Measurements from ENCODE around the gene SERPINC1. TPM values are rescaled to one million over a fixed set of nuclear protein-coding genes. Genes with fewer than 3 reads are reported as not detected.

The SERPINC1 gene
- total RNA-seq, 1 donor from 2014 or later: 0.30 TPM

GRCh38 chr1:173870252-173871075 is 46.7 kb downstream of the SERPINC1 start:
- peak overlapping the region; percentile 95 for H3K27ac ChIP-seq
- H3K4me3 ChIP-seq: peak overlapping the region; percentile 12
- intact Hi-C loops (cut with DNase I): no loop called here
- TF ChIP-seq CTCF (IDR thresholded peaks at IDR 0.05): no peak
- H3K27me3 ChIP-seq (ENCODE audit: low read depth): no peaks in the 10 kb centered on the region
- H3K36me3 ChIP-seq: peaks cover 28% of the 10 kb centered on the region
- ATAC-seq: no peak
- H3K9me3 ChIP-seq: no peaks in the 10 kb centered on the region
- peaks cover 42% of the 10 kb centered on the region for H3K4me1 ChIP-seq
- DNase-seq: no peak

- H3K27ac ChIP-seq: peak overlapping the region; percentile 95
- intact Hi-C loops (cut with DNase I): no loop called here
- H3K4me1 ChIP-seq: peaks cover 51% of the 10 kb centered on the region
- H3K27me3 ChIP-seq (ENCODE audit: low read depth): no peaks in the 10 kb centered on the region
- H3K36me3 ChIP-seq: peaks cover 37% of the 10 kb centered on the region
- peak overlapping the region; percentile 86 for H3K4me3 ChIP-seq
- no peak for ATAC-seq
- no peaks in the 10 kb centered on the region for H3K9me3 ChIP-seq
- no peak for TF ChIP-seq CTCF (IDR thresholded peaks at IDR 0.05)
- no peak for DNase-seq
Observed at GRCh38 chr1:173869021-173869359, 48.1 kb downstream of the SERPINC1 start.

GRCh38 chr1:173868266-173869020 is 48.7 kb downstream of the SERPINC1 start, which contains the start of gene ZBTB37:
ZBTB37 (plus strand) TSS chr1:173868380; CDS start chr1:173870226, 1,846 bp downstream.
- Histone ChIP-seq H3K4me1 (peaks cover 51% of the 10 kb centered on the region), H3K9me3 (no peaks in the 10 kb centered on the region), H3K4me3 (peak within 1 kb of the TSS; percentile 86), H3K36me3 (peaks cover 37% of the 10 kb centered on the region), H3K27ac (peak within 1 kb of the TSS; percentile 95), H3K27me3 (ENCODE audit: low read depth) (no peaks in the 10 kb centered on the region)
- DNase-seq (peak; percentile 96), ATAC-seq (peak; percentile 92)
- no peak for TF ChIP-seq CTCF (IDR thresholded peaks at IDR 0.05)
- intact Hi-C loops (cut with DNase I): no loop called here

- Histone ChIP-seq H3K27me3 (ENCODE audit: low read depth) (no peaks in the 10 kb centered on the region), H3K4me3 (peak within 1 kb of the TSS; percentile 86), H3K36me3 (peaks cover 40% of the 10 kb centered on the region), H3K27ac (peak within 1 kb of the TSS; percentile 95), H3K9me3 (no peaks in the 10 kb centered on the region), H3K4me1 (peaks cover 51% of the 10 kb centered on the region)
- intact Hi-C loops (cut with DNase I): no loop called here
- TF ChIP-seq CTCF (IDR thresholded peaks at IDR 0.05): no peak
- DNase-seq: peak; percentile 100
- ATAC-seq: peak; percentile 93 to 96
Observed at GRCh38 chr1:173867753-173868265, 49.3 kb downstream of the SERPINC1 start, which contains the start of gene GAS5. GAS5 (minus strand) TSS chr1:173867989.

GRCh38 chr1:173867141-173867752 is 49.9 kb downstream of the SERPINC1 start:
- Histone ChIP-seq H3K36me3 (peaks cover 45% of the 10 kb centered on the region), H3K9me3 (no peaks in the 10 kb centered on the region), H3K4me3 (peak overlapping the region; percentile 86), H3K27ac (peak overlapping the region; percentile 95), H3K4me1 (peaks cover 51% of the 10 kb centered on the region), H3K27me3 (ENCODE audit: low read depth) (no peaks in the 10 kb centered on the region)
- intact Hi-C loops (cut with DNase I): no loop called here
- ATAC-seq (peak; percentile 2 to 3), DNase-seq (no peak)
- no peak for TF ChIP-seq CTCF (IDR thresholded peaks at IDR 0.05)

Measured in lower lobe of right lung (tissue), 2 donors.